Suprapubic skin (tissue), 3 donors: ENCODE results near the gene MYO15A.

Experiments used
- POLR2A ChIP-seq, 2 donors: fragments of 450-650 bp; IDR thresholded peaks; one replicate each; pipeline ENCODE4 v1.6.1; 2017; ENCODE audit warnings: antibody characterized with exemption in 2 of 2, mild to moderate bottlenecking in 2 of 2, moderate library complexity in 2 of 2
- TF ChIP-seq, protein P1 (sequence below), 2 donors: fragments of 200-600 bp in 1 of 2; fragments of 450-650 bp in 1 of 2; sonication (generic) in 1 of 2; IDR thresholded peaks; one replicate each; pipeline ENCODE4 v1.5.1; 2016 to 2019; ENCODE audit warnings: antibody characterized with exemption in 2 of 2, mild to moderate bottlenecking in 1 of 2, moderate library complexity in 1 of 2

DNA sequence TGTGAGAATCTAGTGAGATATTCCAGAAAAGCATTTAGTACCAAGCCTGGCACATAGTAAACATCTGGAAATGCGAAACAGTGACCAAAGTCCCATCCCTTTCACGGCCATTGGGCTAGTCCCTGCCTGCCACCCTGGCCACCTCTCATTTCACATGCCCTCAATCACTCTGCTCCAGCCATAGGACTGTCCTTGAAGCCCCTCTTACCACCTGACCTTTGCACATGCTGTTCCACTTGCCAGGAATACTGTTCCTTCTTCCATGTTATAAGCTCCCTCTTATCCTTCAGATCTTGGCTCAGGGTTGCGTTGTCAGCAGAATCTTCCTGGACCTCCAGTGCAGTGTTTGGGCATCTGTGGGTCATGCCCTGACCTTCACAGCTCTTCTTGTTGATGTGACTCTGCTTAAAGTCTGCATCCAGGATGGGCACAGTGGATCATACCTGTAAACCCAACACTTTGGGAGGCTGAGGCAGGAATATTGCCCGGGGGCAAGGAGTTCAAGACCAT is 2.1 kb downstream of the MYO15A start:
- TF ChIP-seq POLR2A (IDR thresholded peaks at IDR 0.05), result no peak
- TF ChIP-seq, protein P1, sequence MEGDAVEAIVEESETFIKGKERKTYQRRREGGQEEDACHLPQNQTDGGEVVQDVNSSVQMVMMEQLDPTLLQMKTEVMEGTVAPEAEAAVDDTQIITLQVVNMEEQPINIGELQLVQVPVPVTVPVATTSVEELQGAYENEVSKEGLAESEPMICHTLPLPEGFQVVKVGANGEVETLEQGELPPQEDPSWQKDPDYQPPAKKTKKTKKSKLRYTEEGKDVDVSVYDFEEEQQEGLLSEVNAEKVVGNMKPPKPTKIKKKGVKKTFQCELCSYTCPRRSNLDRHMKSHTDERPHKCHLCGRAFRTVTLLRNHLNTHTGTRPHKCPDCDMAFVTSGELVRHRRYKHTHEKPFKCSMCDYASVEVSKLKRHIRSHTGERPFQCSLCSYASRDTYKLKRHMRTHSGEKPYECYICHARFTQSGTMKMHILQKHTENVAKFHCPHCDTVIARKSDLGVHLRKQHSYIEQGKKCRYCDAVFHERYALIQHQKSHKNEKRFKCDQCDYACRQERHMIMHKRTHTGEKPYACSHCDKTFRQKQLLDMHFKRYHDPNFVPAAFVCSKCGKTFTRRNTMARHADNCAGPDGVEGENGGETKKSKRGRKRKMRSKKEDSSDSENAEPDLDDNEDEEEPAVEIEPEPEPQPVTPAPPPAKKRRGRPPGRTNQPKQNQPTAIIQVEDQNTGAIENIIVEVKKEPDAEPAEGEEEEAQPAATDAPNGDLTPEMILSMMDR (IDR thresholded peaks at IDR 0.05), result no peak
